Activated CD8-positive, alpha-beta T cell treated with anti-CD3 and anti-CD28 coated beads for 36 hours (primary cell): ENCODE data around the gene POU3F1. TPM values are rescaled to one million over a fixed set of nuclear protein-coding genes. Genes with fewer than 3 reads are reported as not detected.

ENCODE experiments used
- ATAC-seq: fragments of 200-7000 bp; cut with Tn5 transposase; one replicate; pipeline ENCODE4 v1.10.0; 2021; ENCODE audit warnings: mild to moderate bottlenecking, moderate library complexity
- CTCF ChIA-PET: fragments of 350-600 bp; sonication (Branson Sonifier 250); formaldehyde crosslinking; loops from one replicate; lab custom pipeline; 2021; ENCODE audit warnings: antibody characterized with exemption; lab: Charles Lee
- POLR2A ChIA-PET: fragments of 350-600 bp; sonication (Branson Sonifier 250); formaldehyde crosslinking; loops from one replicate; lab custom pipeline; 2021; ENCODE audit warnings: antibody characterized with exemption; lab: Charles Lee
- DNase-seq: peaks from one replicate; pipeline ENCODE4 v3.0.0-alpha.2; 2020
- H3K27ac Mint-ChIP-seq: one replicate; pipeline ENCODE4 v1.8.0; 2021; ENCODE audit warnings: mild to moderate bottlenecking, mixed read lengths
- H3K27me3 Mint-ChIP-seq: one replicate; pipeline ENCODE4 v1.8.0; 2021; ENCODE audit warnings: mixed read lengths
- H3K36me3 Mint-ChIP-seq: one replicate; pipeline ENCODE4 v1.8.0; 2021; ENCODE audit warnings: low read depth, mixed read lengths
- H3K4me1 Mint-ChIP-seq: one replicate; pipeline ENCODE4 v1.8.0; 2021; ENCODE audit warnings: low read depth, mixed read lengths
- H3K4me3 Mint-ChIP-seq: one replicate; pipeline ENCODE4 v1.8.0; 2021; ENCODE audit warnings: mild to moderate bottlenecking, moderate library complexity, mixed read lengths
- H3K9me3 Mint-ChIP-seq: one replicate; pipeline ENCODE4 v1.8.0; 2021; ENCODE audit warnings: mixed read lengths
- intact Hi-C: fragments of 100-400 bp; cut with micrococcal nuclease; formaldehyde crosslinking; loops from one replicate; pipeline ENCODE4 v1.10.0; 2022
- total RNA-seq, 2 experiments: library from RNA; stranded (reverse); gene quantifications; one replicate each; pipeline ENCODE4 v1.2.3, GENCODE V29; 2021
- TF ChIP-seq, protein P1 (sequence below): fragments of 200-600 bp; IDR thresholded peaks from one replicate; pipeline ENCODE4 v1.8.0; 2022; ENCODE audit warnings: antibody characterized with exemption, mild to moderate bottlenecking

Gene POU3F1
- total RNA-seq, 2 experiments from 2014 or later = 0.16 TPM; not detected in 1

- TF ChIP-seq, protein P1, sequence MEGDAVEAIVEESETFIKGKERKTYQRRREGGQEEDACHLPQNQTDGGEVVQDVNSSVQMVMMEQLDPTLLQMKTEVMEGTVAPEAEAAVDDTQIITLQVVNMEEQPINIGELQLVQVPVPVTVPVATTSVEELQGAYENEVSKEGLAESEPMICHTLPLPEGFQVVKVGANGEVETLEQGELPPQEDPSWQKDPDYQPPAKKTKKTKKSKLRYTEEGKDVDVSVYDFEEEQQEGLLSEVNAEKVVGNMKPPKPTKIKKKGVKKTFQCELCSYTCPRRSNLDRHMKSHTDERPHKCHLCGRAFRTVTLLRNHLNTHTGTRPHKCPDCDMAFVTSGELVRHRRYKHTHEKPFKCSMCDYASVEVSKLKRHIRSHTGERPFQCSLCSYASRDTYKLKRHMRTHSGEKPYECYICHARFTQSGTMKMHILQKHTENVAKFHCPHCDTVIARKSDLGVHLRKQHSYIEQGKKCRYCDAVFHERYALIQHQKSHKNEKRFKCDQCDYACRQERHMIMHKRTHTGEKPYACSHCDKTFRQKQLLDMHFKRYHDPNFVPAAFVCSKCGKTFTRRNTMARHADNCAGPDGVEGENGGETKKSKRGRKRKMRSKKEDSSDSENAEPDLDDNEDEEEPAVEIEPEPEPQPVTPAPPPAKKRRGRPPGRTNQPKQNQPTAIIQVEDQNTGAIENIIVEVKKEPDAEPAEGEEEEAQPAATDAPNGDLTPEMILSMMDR = peak; percentile 71
- no peak for ATAC-seq
- H3K27me3 Mint-ChIP-seq = no peaks in the 10 kb centered on the region
- POLR2A ChIA-PET = interaction anchor here (0.6 to 7.7 kb wide), 5 partner anchors 9 to 158 kb away, joined by 3 to 69 read pairs (median 24); partner anchors contain the start of genes SF3A3 and UTP11
- no peaks in the 10 kb centered on the region for H3K9me3 Mint-ChIP-seq
- H3K27ac Mint-ChIP-seq = no peak overlapping the region
- H3K4me3 Mint-ChIP-seq = no peak overlapping the region
- peaks cover 30% of the 10 kb centered on the region for H3K36me3 Mint-ChIP-seq
- peaks cover 55% of the 10 kb centered on the region for H3K4me1 Mint-ChIP-seq
- peak; percentile 76 for DNase-seq
- CTCF ChIA-PET = interaction anchor here (0.7 to 7.3 kb wide), 15 partner anchors 8 to 832 kb away, joined by 3 to 105 read pairs (median 4); partner anchors contain the start of genes POU3F1, RRAGC, SF3A3 and UTP11
- intact Hi-C loops = no loop called here
Observed at GRCh38 chr1:38026592-38027200, 19.9 kb downstream of the POU3F1 start.

GRCh38 chr1:38025664-38026063, 20.9 kb downstream of the POU3F1 start:
- Mint-ChIP-seq H3K4me1 (peaks cover 45% of the 10 kb centered on the region), H3K36me3 (peaks cover 31% of the 10 kb centered on the region), H3K4me3 (no peak overlapping the region), H3K27ac (no peak overlapping the region), H3K9me3 (no peaks in the 10 kb centered on the region), H3K27me3 (no peaks in the 10 kb centered on the region)
- TF ChIP-seq, protein P1 = no peak
- intact Hi-C loops = no loop called here
- ATAC-seq (no peak), DNase-seq (no peak)
- POLR2A ChIA-PET = interaction anchor here (1.4 to 7.7 kb wide), 3 partner anchors 10 to 15 kb away, joined by 5 to 69 read pairs (median 53); partner anchors contain the start of gene UTP11
- CTCF ChIA-PET = interaction anchor here (0.6 to 7.3 kb wide), 10 partner anchors 7 to 1874 kb away, joined by 3 to 105 read pairs (median 4); partner anchors contain the start of genes POU3F1, SF3A3 and UTP11

- no peak overlapping the region for H3K4me3 Mint-ChIP-seq
Observed at GRCh38 chr1:38025233-38025632, 21.4 kb downstream of the POU3F1 start.

DNA sequence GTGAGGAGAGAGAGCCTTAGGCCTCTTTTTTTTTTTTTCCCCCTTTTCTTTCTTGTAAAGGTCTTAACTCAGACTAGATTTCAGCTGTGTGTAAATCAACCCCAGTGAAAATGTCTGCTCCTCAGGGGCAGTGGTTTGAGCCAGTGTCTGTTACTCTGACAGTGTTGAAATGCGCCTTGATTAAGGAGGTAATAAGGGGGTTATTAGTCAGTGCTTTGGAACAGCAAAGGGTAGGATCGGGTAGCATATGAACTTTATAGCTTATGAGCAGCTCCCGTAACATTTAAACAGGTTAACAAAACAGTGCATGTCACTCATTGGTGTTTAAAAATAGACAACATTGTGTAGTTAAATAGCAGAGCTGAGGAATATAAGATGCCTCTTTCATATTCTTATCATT, 23.8 kb downstream of the POU3F1 start:
- ChIA-PET CTCF (interaction anchor here (0.9 to 1.6 kb wide), 5 partner anchors 10 to 63 kb away, joined by 3 to 6 read pairs (median 3); partner anchors contain the start of gene UTP11), POLR2A (interaction anchor here (1.1 kb wide), 1 partner anchor 10 kb away, joined by 6 read pairs; no protein-coding TSS in a partner anchor)
- H3K9me3 Mint-ChIP-seq = no peaks in the 10 kb centered on the region
- TF ChIP-seq, protein P1 = no peak
- ATAC-seq = no peak
- intact Hi-C loops = no loop called here
- H3K36me3 Mint-ChIP-seq = peaks cover 49% of the 10 kb centered on the region
- H3K27me3 Mint-ChIP-seq = no peaks in the 10 kb centered on the region
- DNase-seq = no peak
- H3K4me3 Mint-ChIP-seq = no peak overlapping the region
- H3K27ac Mint-ChIP-seq = no peak overlapping the region
- H3K4me1 Mint-ChIP-seq = peaks cover 27% of the 10 kb centered on the region

More at GRCh38 chr1:38025233-38025632, 21.4 kb downstream of the POU3F1 start:
- POLR2A ChIA-PET = interaction anchor here (1.4 to 7.7 kb wide), 3 partner anchors 9 to 15 kb away, joined by 5 to 69 read pairs (median 53); partner anchors contain the start of gene UTP11
- no peak for DNase-seq
- intact Hi-C loops = no loop called here
- CTCF ChIA-PET = interaction anchor here (2.3 to 7.3 kb wide), 3 partner anchors 12 to 45 kb away, joined by 9 to 105 read pairs (median 23); partner anchors contain the start of genes POU3F1 and UTP11
- peaks cover 41% of the 10 kb centered on the region for H3K4me1 Mint-ChIP-seq
- peaks cover 35% of the 10 kb centered on the region for H3K36me3 Mint-ChIP-seq
- H3K27me3 Mint-ChIP-seq = no peaks in the 10 kb centered on the region
- H3K27ac Mint-ChIP-seq = no peak overlapping the region
- H3K9me3 Mint-ChIP-seq = no peaks in the 10 kb centered on the region
- ATAC-seq = no peak
- TF ChIP-seq, protein P1 = no peak

GRCh38 chr1:38021969-38022368, 24.6 kb downstream of the POU3F1 start:
- ChIA-PET POLR2A (interaction anchor here (0.6 to 1.2 kb wide), 3 partner anchors 21 to 679 kb away, joined by 3 to 5 read pairs (median 4); partner anchors contain the start of gene SF3A3), CTCF (interaction anchor here (4.1 kb wide), 1 partner anchor 32 kb away, joined by 31 read pairs; the partner anchor contains the start of gene SF3A3)
- H3K36me3 Mint-ChIP-seq = peaks cover 54% of the 10 kb centered on the region
- no peak for ATAC-seq
- H3K9me3 Mint-ChIP-seq = no peaks in the 10 kb centered on the region
- no peak overlapping the region for H3K4me3 Mint-ChIP-seq
- DNase-seq = no peak
- TF ChIP-seq, protein P1 = no peak
- no peaks in the 10 kb centered on the region for H3K27me3 Mint-ChIP-seq
- intact Hi-C loops = no loop called here
- H3K4me1 Mint-ChIP-seq = peaks cover 18% of the 10 kb centered on the region
- H3K27ac Mint-ChIP-seq = no peak overlapping the region
